Iris pigment epithelial cell (primary cell): ENCODE results near the gene SDK1.

ENCODE experiments used
- DNase-seq: peaks from one replicate; pipeline ENCODE4 v3.0.0-alpha.2; 2011; ENCODE audit warnings: low read depth

SDK1 gene

DNA sequence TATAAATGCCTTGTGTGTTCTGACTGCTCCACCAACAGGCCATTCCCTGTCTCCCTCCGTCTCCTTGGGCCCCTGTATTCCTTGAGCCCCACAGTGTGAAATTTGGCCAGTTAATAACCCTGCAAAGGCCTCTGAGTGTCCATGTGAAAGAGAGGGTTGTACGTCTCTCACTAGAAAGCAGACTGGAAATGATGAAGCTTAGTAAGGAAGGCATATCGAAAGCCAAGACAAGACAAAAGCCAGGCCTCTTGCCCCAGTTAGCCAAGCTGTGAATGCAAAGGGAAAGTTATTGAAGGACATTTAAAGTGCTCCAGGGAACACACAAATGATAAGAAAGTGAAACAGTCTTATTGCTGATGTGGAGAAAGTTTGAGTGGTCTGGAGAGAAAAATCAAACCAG lies 680.2 kb downstream of the SDK1 start:
- DNase-seq = no peak

- DNase-seq = no peak
Measured at GRCh38 chr7:3984456-3984855, 683.4 kb downstream of the SDK1 start.

GRCh38 chr7:3986927-3987326 lies 685.9 kb downstream of the SDK1 start:
- no peak for DNase-seq

DNA sequence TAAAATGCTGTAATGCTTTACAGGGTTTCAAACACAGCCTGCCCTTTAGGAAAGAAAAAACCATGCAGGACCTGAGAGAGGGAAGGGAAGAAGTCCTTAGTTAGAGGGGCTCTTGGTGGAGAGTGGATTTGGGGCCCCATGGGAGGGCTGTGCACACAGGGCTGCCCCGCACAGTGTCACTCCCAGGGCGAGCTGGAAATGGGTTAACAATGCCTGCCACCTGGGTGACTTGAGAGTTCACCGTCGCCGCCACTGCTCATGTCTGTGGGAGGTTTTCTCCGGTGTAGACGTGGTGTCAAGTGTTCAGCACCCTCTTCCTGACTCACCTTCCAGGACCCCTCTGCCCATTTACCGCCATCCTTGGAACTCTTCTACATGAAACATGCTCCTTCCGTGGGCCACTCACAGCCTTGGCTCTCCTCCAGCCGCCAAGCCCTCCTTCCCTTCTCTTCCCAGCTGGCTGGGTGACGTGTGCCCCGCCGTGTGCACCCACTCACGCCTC lies 686.4 kb downstream of the SDK1 start:
- no peak for DNase-seq

DNA sequence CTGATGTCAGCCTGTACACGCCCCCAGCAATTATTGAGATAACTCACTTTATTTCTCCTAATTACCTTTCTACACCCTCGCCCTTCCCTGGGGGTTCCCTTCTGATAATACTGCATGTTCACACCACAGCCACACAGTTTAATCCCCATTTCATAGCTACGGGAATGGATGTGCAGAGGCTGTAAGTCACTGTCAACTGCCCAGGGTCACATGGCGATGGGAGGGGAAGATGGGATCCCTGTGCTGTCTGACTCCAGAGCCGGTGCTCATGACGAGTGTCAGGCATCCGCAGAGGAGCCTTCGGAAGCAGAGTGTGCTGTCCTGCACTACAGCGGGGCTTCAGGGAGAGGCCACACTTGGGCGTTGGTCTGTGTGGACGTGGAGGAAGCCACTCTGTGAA lies 688.7 kb downstream of the SDK1 start:
- no peak for DNase-seq

- no peak for DNase-seq
Measured at GRCh38 chr7:3991731-3992231, 690.7 kb downstream of the SDK1 start.

DNA sequence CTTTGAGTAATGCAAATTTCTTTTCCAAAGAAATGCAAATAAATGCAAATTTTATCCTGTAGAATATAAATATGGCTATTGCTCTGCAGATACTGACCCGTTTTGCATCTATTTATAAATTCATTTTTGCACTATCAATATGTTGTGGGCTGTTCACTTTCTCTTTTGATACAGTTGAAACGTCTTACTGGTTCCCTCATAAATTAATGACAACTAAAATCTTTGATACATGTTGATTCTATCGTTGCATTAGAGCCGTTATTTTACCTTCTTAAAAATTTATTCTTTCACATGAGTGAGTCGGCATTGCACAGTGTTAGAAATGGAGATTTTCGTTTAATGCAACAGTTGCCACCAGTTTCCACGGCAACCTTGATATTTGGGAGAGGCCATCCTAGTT lies 691.8 kb downstream of the SDK1 start:
- DNase-seq = no peak

GRCh38 chr7:3994764-3995163 lies 693.7 kb downstream of the SDK1 start:
- no peak for DNase-seq

GRCh38 chr7:3995187-3995586 lies 694.1 kb downstream of the SDK1 start:
- no peak for DNase-seq

GRCh38 chr7:3998060-3998459 lies 697.0 kb downstream of the SDK1 start:
- DNase-seq = no peak

GRCh38 chr7:4000139-4000538 lies 699.1 kb downstream of the SDK1 start:
- DNase-seq = no peak

- DNase-seq = no peak
Measured at GRCh38 chr7:4000934-4001333, 699.9 kb downstream of the SDK1 start.

DNA sequence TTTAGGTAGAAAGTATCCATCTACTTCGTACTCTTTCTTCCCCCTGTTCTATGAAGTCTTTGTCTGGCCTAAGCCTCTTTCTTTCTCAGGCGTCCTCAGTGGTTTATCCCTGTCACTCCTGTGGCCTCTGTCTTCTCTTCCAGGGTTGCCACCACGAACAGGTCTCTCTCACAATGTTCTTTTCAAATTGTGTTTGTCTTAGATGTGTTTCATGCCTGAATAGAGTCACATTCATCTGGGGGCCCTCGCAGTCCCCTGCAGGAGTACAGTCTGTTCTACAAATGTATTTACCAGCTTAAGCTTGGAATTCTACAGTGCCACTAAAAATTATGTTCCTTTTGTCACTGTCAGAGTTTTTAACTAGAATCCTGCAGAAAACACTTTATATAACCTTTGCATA lies 700.7 kb downstream of the SDK1 start:
- DNase-seq = no peak

DNA sequence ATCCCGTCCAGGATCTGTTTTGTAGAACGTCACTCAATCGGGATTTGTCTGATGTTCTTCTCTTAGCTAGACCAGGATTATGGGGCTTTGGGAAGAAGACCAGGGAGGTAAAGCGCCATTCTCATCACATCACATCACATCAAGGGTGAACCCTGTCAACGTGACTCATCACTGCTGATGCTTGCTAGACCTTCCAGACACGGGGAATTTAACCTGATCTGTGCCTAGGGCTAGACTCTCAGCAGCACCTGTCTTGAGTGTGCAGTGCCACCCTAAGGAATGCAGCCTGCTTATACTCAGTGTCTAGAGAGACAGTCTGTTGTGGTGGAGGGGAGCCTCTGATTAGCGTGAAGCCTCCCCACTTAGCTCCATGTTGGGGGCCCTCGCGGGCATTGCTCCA lies 702.5 kb downstream of the SDK1 start:
- no peak for DNase-seq

DNA sequence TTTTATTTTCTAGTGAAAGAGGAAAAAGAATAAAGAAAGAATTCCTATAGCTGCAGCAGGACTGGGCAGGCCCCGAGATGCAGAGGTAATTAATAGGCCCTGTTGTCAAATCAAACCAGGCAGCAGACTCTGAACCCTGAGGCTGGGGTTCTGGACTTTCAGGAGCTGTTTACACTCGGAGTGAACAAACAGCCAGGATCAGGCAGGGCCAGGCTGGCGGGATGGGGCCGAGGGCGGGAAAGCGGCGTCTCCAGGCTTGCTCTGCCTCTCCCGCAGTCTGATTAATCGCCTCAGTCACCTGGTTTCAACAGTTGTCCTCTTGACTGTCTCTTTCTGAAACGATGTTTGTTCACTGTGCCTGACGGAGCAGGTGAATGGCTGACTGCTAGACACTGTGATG lies 705.6 kb downstream of the SDK1 start:
- no peak for DNase-seq

- DNase-seq = no peak
Measured at GRCh38 chr7:4009211-4010060, 708.4 kb downstream of the SDK1 start.

DNA sequence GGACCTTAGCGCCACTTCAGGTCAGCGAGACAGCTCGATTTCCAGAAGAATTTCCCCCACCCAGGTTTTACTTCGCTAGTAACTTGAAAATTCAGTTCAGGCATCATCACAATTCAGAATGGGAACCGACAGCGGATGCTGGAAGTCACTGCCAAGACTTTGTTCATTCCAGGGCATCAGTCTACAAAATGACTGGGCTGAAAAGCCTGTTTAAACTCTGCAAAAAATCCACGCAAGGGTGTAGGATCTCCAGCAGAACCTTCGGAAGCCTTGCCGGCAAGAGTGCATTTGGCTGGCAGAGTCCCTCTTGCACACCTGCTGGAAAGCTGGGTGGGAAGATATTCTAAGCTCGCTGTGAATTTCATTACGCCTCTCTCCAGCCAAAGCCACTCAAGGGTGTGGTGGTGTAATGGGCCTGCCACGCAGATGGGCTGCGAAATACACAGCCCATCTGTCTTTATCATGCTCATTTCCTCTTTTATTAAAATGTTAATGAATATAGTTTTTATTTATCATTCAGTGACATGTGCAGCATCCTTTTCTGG lies 709.1 kb downstream of the SDK1 start:
- DNase-seq = no peak

DNA sequence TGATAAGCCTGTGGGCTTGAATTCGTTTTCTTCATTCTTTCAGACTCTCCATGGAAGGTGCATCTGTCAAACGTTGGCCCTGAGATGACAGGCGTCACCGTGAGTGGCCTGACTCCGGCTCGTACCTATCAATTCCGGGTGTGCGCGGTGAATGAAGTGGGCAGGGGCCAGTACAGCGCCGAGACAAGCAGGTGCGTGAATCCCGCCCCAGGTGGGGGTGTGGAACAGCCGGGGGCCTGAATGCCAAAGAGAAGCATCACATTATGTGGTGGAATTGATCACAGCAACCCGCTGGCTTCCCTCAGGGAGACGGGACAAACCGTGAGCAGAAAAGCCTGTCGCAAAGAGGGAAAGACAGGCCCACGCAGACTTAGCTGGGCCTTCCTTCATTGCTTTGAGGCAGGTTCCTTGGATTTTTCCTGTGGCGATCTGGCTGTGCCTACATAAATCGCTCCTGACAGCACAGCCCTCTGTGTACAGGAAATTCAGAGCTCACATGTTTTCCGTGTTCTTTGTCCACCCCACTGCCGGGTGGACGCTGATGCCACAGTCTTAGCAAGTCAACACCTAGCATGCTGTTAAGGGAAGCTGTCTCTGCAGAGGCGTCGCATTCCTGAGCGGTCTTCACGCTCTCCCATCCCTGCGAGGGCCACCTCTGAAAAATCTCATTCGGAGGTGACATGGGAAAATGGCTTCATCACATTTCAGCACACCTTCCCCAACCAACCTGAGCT lies 710.0 kb downstream of the SDK1 start:
- DNase-seq = no peak

- DNase-seq = no peak
Measured at GRCh38 chr7:4013793-4014192, 712.7 kb downstream of the SDK1 start.

DNA sequence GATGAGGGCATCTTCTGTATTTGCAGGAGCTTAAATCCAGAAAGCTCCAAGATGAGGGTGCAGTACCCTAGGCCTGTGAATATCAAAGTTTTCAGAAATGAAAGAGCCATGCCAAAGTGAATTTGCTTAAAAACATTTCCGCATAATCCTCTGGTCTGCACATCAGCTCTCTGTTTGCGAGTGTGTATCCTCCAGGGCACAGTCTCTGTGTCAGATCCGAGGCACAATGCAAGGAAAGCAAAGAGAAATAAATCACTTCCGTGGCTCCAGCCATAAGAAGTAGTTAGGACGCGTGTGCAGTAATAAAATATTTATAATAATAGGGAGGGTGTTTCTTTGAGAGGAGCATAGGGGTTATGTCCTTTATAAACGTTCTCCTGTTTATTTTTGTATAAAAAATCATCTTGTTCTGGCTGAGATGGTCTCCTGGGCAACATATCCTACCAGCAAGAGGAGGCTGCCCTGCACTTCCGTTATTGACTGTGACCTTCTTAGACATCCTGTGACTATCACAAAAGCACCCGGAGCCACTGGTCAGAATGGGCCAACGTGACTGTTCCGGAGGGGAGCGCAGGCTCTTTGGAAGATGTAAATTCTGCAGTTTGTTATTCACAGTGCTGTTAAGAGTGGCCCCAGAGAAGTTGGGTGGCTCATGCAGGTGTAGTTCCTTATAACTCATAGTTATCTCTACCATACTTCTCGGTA lies 713.4 kb downstream of the SDK1 start:
- DNase-seq = no peak

- no peak for DNase-seq
Measured at GRCh38 chr7:4015371-4015770, 714.3 kb downstream of the SDK1 start.

DNA sequence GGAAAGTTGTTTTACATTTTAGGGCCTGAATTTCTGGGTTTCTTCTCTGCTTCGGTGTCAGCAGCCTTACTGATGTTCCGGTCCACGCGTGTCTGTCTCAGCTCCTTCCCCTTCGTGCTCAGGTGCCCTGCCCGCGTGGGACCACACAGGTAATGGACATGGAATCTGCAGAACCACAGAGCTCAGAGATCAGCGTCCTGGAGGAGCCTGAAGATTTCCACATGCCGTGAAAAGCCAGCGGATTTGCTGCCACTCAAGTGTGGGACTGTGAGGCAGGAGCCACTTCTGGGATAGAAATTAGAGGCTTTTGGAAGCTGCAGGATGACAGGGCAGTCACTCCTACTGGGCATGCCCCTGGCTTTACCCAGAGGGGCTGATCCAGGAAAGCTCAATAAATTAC lies 714.9 kb downstream of the SDK1 start:
- DNase-seq = no peak
